SKM-1 treated with dmso at 0.1 percent for 144 hours (cell line): ENCODE measurements around the gene CDC42BPG.
A peak's percentile ranks its signal among the peaks of the same experiment; 100 is the strongest.

Experiments
- DNase-seq: peaks from one replicate; lab custom pipeline; 2025; ENCODE audit not compliant: unreplicated experiment; lab: John Stamatoyannopoulos, UW

CDC42BPG gene

GRCh38 chr11:64844330-64845128 is at the start of gene CDC42BPG:
Gene CDC42BPG, minus strand, starts transcription at chr11:64844653. Its CDS starts 84 bp downstream, at chr11:64844569.
- peak; percentile 48 for DNase-seq

- no peak for DNase-seq
Observed at GRCh38 chr11:64893194-64894069, 49.0 kb upstream of the CDC42BPG start.

- DNase-seq: no peak
Observed at GRCh38 chr11:64892838-64893193, 48.4 kb upstream of the CDC42BPG start.

GRCh38 chr11:64892411-64892831 is 48.0 kb upstream of the CDC42BPG start:
- DNase-seq: no peak

GRCh38 chr11:64891880-64892279 is 47.4 kb upstream of the CDC42BPG start:
- DNase-seq: no peak

- no peak for DNase-seq
Observed at GRCh38 chr11:64891215-64891848, 46.9 kb upstream of the CDC42BPG start.

GRCh38 chr11:64890522-64890939 is 46.1 kb upstream of the CDC42BPG start:
- no peak for DNase-seq

- no peak for DNase-seq
Observed at GRCh38 chr11:64888729-64889511, 44.5 kb upstream of the CDC42BPG start.

- no peak for DNase-seq
Observed at GRCh38 chr11:64888406-64888728, 43.9 kb upstream of the CDC42BPG start.

GRCh38 chr11:64887757-64888405 is 43.4 kb upstream of the CDC42BPG start:
- peak; percentile 73 for DNase-seq

GRCh38 chr11:64887234-64887756 is 42.8 kb upstream of the CDC42BPG start:
- DNase-seq: no peak

- peak; percentile 96 for DNase-seq
Observed at GRCh38 chr11:64885367-64886286, 41.2 kb upstream of the CDC42BPG start.

- no peak for DNase-seq
Observed at GRCh38 chr11:64884019-64884418, 39.6 kb upstream of the CDC42BPG start.

GRCh38 chr11:64883575-64883974 is 39.1 kb upstream of the CDC42BPG start:
- no peak for DNase-seq

- DNase-seq: no peak
Observed at GRCh38 chr11:64882243-64882642, 37.8 kb upstream of the CDC42BPG start.

GRCh38 chr11:64881476-64881875 is 37.0 kb upstream of the CDC42BPG start:
- DNase-seq: no peak

- no peak for DNase-seq
Observed at GRCh38 chr11:64880240-64881001, 36.0 kb upstream of the CDC42BPG start.

GRCh38 chr11:64879244-64879900 is 34.9 kb upstream of the CDC42BPG start:
- DNase-seq: peak; percentile 50
